Ishikawa (cell line): ENCODE data around the gene SH3GLB1.
A peak's percentile ranks its signal among the peaks of the same experiment; 100 is the strongest.

ENCODE experiments used
- CEBPB ChIP-seq: IDR thresholded peaks from 2 replicates; pipeline ENCODE4 v1.6.1; 2012
- CREB1 ChIP-seq: IDR thresholded peaks from 2 replicates; pipeline ENCODE4 v1.6.1; 2012; ENCODE audit warnings: low read depth
- EGR1 ChIP-seq: IDR thresholded peaks from 2 replicates; pipeline ENCODE4 v1.6.1; 2012
- EP300 ChIP-seq: IDR thresholded peaks from 2 replicates; pipeline ENCODE4 v1.6.1; 2012; ENCODE audit warnings: borderline replicate concordance
- FOXM1 ChIP-seq: IDR thresholded peaks from 2 replicates; pipeline ENCODE4 v1.6.1; 2012; ENCODE audit warnings: low read depth, borderline replicate concordance
- RAD21 ChIP-seq: IDR thresholded peaks from 2 replicates; pipeline ENCODE4 v1.6.1; 2012; ENCODE audit warnings: low read depth
- REST ChIP-seq: IDR thresholded peaks from 2 replicates; pipeline ENCODE4 v1.6.1; 2012; ENCODE audit warnings: low read depth, mild to moderate bottlenecking
- TAF1 ChIP-seq: IDR thresholded peaks from 2 replicates; pipeline ENCODE4 v1.6.1; 2012; ENCODE audit warnings: low read depth, mild to moderate bottlenecking
- TEAD4 ChIP-seq: IDR thresholded peaks from 2 replicates; pipeline ENCODE4 v1.6.1; 2012
- YY1 ChIP-seq: IDR thresholded peaks from 2 replicates; pipeline ENCODE4 v1.6.1; 2012; ENCODE audit warnings: low read depth
- ZBTB7A ChIP-seq: IDR thresholded peaks from 2 replicates; pipeline ENCODE4 v1.6.1; 2012; ENCODE audit warnings: low read depth
- TF ChIP-seq, protein P1 (sequence below): IDR thresholded peaks from 2 replicates; pipeline ENCODE4 v1.6.1; 2012
- TF ChIP-seq, protein P2 (sequence below): IDR thresholded peaks from 2 replicates; pipeline ENCODE4 v1.6.1; 2012

DNA sequence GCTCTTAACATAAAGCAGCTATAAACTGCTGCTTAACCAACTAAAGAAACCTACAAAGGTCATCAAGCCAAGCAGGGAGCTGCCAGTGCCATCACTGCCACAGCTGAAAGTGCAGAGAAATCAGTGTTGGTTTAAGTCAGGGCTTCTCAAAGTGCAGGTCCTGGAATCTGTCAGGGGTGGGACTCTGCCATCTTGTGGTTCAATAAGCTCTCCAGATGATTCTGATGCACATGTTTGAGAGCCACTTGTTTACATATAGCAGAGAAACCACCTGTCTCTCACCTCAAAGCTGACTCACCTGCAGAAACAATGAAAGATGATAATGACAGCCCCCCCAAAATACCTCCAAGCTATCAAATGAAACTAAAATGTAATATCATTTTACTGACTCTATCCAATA, 49.3 kb downstream of the SH3GLB1 start:
- no peak for TF ChIP-seq EP300
- no peak for TF ChIP-seq ZBTB7A
- no peak for TF ChIP-seq FOXM1
- no peak for TF ChIP-seq YY1
- TF ChIP-seq, protein P1, sequence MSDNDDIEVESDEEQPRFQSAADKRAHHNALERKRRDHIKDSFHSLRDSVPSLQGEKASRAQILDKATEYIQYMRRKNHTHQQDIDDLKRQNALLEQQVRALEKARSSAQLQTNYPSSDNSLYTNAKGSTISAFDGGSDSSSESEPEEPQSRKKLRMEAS, result no peak
- no peak for TF ChIP-seq CEBPB
- peak; percentile 24; the same call in 1 of the 2 replicates for TF ChIP-seq RAD21
- no peak for TF ChIP-seq TEAD4
- no peak for TF ChIP-seq CREB1
- TF ChIP-seq TAF1, result no peak
- no peak for TF ChIP-seq REST
- TF ChIP-seq, protein P2, sequence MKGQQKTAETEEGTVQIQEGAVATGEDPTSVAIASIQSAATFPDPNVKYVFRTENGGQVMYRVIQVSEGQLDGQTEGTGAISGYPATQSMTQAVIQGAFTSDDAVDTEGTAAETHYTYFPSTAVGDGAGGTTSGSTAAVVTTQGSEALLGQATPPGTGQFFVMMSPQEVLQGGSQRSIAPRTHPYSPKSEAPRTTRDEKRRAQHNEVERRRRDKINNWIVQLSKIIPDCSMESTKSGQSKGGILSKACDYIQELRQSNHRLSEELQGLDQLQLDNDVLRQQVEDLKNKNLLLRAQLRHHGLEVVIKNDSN, result no peak
- no peak for TF ChIP-seq EGR1
